Trophoblast cell (in vitro differentiated cells and primary cell): ENCODE measurements around the gene NAPB.

Source experiments
- DNase-seq, 2 donors: peaks; one replicate each; pipeline ENCODE4 v3.0.0-alpha.2; 2016
- H2AFZ ChIP-seq: 2 replicates; pipeline ENCODE4 v1.6.1; 2013; ENCODE audit warnings: low read length, moderate library complexity, mild to moderate bottlenecking; ENCODE audit not compliant: insufficient read depth, poor library complexity
- H2AK5ac ChIP-seq: 2 replicates; pipeline ENCODE4 v1.6.1; 2013; ENCODE audit warnings: mild to moderate bottlenecking, low read length
- H2BK120ac ChIP-seq: 2 replicates; pipeline ENCODE4 v1.6.1; 2013; ENCODE audit warnings: low read length, mild to moderate bottlenecking, moderate library complexity; ENCODE audit not compliant: insufficient read depth, poor library complexity
- H2BK12ac ChIP-seq: 2 replicates; pipeline ENCODE4 v1.6.1; 2013; ENCODE audit warnings: mild to moderate bottlenecking, low read length, moderate library complexity
- H2BK5ac ChIP-seq: 2 replicates; pipeline ENCODE4 v1.6.1; 2013; ENCODE audit warnings: low read length, low read depth, moderate library complexity, mild to moderate bottlenecking; ENCODE audit not compliant: poor library complexity
- H3K14ac ChIP-seq: 2 replicates; pipeline ENCODE4 v1.6.1; 2013; ENCODE audit warnings: mild to moderate bottlenecking, low read length
- H3K18ac ChIP-seq: 2 replicates; pipeline ENCODE4 v1.6.1; 2013; ENCODE audit warnings: mild to moderate bottlenecking, low read length
- H3K23ac ChIP-seq: 2 replicates; pipeline ENCODE4 v1.6.1; 2013; ENCODE audit warnings: low read length
- H3K27ac ChIP-seq: 2 replicates; pipeline ENCODE4 v1.5.1; 2013; ENCODE audit warnings: low read depth, mild to moderate bottlenecking, inconsistent platforms, low read length, moderate library complexity
- H3K27me3 ChIP-seq: 2 replicates; pipeline ENCODE4 v1.6.1; 2013; ENCODE audit warnings: inconsistent platforms, mild to moderate bottlenecking, low read length, moderate library complexity; ENCODE audit not compliant: insufficient read depth
- H3K36me3 ChIP-seq, 2 experiments: 1 replicate in 1 of 2; 2 replicates in 1 of 2; pipeline ENCODE4 v1.6.1; 2013; ENCODE audit warnings: low read length in 2 of 2, mild to moderate bottlenecking in 2 of 2, moderate library complexity in 1 of 2; ENCODE audit not compliant: insufficient read depth in 2 of 2, control insufficient read depth in 1 of 2
- H3K4ac ChIP-seq: 2 replicates; pipeline ENCODE4 v1.6.1; 2013; ENCODE audit warnings: low read depth, mild to moderate bottlenecking, low read length, moderate library complexity
- H3K4me1 ChIP-seq, 2 experiments: 1 replicate in 1 of 2; 2 replicates in 1 of 2; pipeline ENCODE4 v1.6.1; 2013; ENCODE audit warnings: low read length in 2 of 2, mild to moderate bottlenecking in 2 of 2, moderate library complexity in 1 of 2; ENCODE audit not compliant: insufficient read depth in 2 of 2, control insufficient read depth in 1 of 2
- H3K4me2 ChIP-seq: 2 replicates; pipeline ENCODE4 v1.6.1; 2013; ENCODE audit warnings: inconsistent platforms, mild to moderate bottlenecking, low read length, moderate library complexity
- H3K4me3 ChIP-seq: 2 replicates; pipeline ENCODE4 v1.5.1; 2013; ENCODE audit warnings: mild to moderate bottlenecking, low read depth, low read length, inconsistent platforms
- H3K79me1 ChIP-seq: one replicate; pipeline ENCODE4 v1.6.1; 2013; ENCODE audit warnings: low read length
- H3K79me2 ChIP-seq: 2 replicates; pipeline ENCODE4 v1.6.1; 2013; ENCODE audit warnings: low read length, mild to moderate bottlenecking; ENCODE audit not compliant: control insufficient read depth, insufficient read depth, poor library complexity
- H3K9ac ChIP-seq: 2 replicates; pipeline ENCODE4 v1.6.1; 2013; ENCODE audit warnings: mild to moderate bottlenecking, low read length
- H3K9me3 ChIP-seq: 2 replicates; pipeline ENCODE4 v1.6.1; 2013; ENCODE audit warnings: low read depth, mild to moderate bottlenecking, control low read depth, inconsistent platforms, low read length; ENCODE audit not compliant: insufficient read depth
- H4K12ac ChIP-seq: 2 replicates; pipeline ENCODE4 v1.6.1; 2013; ENCODE audit warnings: low read depth, mild to moderate bottlenecking, low read length, moderate library complexity
- H4K8ac ChIP-seq: 2 replicates; pipeline ENCODE4 v1.6.1; 2013; ENCODE audit warnings: low read depth, mild to moderate bottlenecking, low read length, moderate library complexity
- H4K91ac ChIP-seq: one replicate; pipeline ENCODE4 v1.6.1; 2013; ENCODE audit warnings: low read depth, mild to moderate bottlenecking, low read length, moderate library complexity
- WGBS: extraction: QIAGEN DNeasy Blood & Tissue Kit; methylation state at CpG from one replicate; pipeline ENCODE4 v1.1.7; 2013; ENCODE audit warnings: missing lambda C conversion rate; ENCODE audit not compliant: insufficient read length, insufficient coverage; ENCODE audit errors: extremely low coverage; 5-methylcytosine and 5-hydroxymethylcytosine counted together

The NAPB gene

DNA sequence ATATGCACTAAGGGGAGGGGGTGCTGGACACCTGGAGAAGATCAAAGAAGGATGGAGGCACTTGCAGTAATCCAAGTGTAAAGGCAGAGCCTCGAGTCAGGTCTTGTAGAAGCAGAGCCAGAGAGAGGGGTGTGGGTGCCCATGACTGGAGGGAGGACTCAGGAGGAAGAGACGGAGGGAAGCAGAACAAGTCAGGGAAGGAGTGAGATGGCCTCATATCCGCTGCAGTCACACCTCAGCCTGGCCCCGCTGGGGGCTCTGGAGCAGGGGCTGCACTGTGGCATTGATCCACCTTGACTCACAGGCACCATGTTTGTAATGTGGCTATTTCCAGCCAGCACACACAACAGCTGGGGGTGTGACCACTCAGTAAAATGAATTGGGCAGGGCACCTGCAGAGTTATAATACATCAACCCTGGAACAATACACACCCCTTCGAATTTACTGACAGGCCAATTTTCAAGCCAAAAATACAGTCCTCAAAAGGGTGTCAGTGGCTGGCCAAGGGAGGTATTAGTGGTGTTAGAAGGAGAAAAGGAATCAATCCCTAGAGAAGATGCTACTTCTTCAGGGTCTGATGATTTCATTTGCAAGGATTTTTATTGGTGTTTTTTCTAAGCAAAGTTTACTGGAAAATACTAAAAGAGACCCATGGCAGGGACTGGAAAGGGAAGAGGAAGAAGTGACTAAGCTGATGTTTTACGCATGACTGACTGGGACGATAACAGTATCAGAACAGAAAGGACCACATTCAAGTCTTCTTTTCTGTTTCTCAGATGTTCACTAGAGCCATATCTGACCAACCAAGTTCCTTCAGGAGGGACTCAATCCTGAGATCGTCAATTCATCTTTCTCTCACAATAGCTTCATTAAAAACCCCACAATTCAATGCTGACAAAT is 89.6 kb downstream of the NAPB start:
- H4K8ac ChIP-seq = no peak overlapping the region
- no peaks in the 10 kb centered on the region for H3K4me1 ChIP-seq
- no peak overlapping the region for H2AFZ ChIP-seq
- no peak overlapping the region for H2BK12ac ChIP-seq
- H3K14ac ChIP-seq = no peak overlapping the region
- WGBS = no CpG with 5 or more reads among the region's 8 CpGs
- H3K27me3 ChIP-seq = no peaks in the 10 kb centered on the region
- no peak overlapping the region for H4K12ac ChIP-seq
- H3K18ac ChIP-seq = no peak overlapping the region
- H2BK5ac ChIP-seq = no peak overlapping the region
- no peak overlapping the region for H4K91ac ChIP-seq
- H3K23ac ChIP-seq = no peak overlapping the region
- no peak for DNase-seq
- H3K9me3 ChIP-seq = peaks cover 4% of the 10 kb centered on the region
- H2AK5ac ChIP-seq = no peak overlapping the region
- H3K4me2 ChIP-seq = no peak overlapping the region
- no peak overlapping the region for H3K4me3 ChIP-seq
- H3K79me2 ChIP-seq = no peaks in the 10 kb centered on the region
- no peak overlapping the region for H3K9ac ChIP-seq
- no peaks in the 10 kb centered on the region for H3K79me1 ChIP-seq
- H3K27ac ChIP-seq = no peak overlapping the region
- no peaks in the 10 kb centered on the region for H3K36me3 ChIP-seq
- H3K4ac ChIP-seq = no peak overlapping the region
- H2BK120ac ChIP-seq = no peak overlapping the region

DNA sequence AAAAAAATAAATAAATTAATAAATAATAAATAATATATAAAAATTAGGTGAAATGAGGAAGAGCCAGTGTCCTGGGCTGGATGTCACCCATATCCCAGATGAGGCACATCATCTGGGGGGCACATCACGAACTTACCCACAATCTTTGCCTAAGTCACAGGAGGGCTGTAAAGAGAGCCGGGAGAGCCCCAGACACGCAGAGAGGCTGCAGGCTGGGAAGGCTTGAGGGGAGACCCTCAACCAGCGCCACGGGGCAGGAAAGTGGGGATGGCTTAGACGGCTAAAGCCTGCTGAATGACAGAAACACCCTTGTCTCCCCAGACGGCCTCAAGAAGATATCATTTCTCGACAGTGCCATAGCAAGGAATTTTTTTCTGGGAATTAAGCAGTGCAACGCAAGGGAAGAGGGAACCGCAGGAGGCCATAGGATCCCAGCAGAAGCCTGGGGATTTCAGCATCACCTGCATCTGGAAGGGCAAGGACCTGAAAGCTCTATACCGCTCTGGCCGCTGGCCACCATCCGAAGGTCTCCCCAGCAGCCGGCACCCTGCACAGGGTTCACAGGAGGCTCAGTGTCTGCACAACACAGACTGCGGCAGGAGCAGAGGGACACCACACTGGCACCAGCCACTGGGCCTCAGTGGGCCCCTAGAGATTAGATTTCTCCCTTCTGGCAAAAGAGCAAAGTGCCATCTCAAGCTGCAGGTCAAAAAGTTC is 93.5 kb downstream of the NAPB start:
- no peak overlapping the region for H3K14ac ChIP-seq

GRCh38 chr20:23326774-23327173 is 94.5 kb downstream of the NAPB start:
- Histone ChIP-seq H3K9me3 (peaks cover 4% of the 10 kb centered on the region), H2AK5ac (no peak overlapping the region), H2AFZ (no peak overlapping the region), H3K18ac (no peak overlapping the region), H3K23ac (no peak overlapping the region), H4K8ac (no peak overlapping the region), H4K12ac (no peak overlapping the region), H2BK5ac (no peak overlapping the region), H3K79me1 (no peaks in the 10 kb centered on the region), H3K4me2 (no peak overlapping the region), H3K14ac (no peak overlapping the region), H3K36me3 (no peaks in the 10 kb centered on the region), H3K79me2 (no peaks in the 10 kb centered on the region), H3K4me3 (no peak overlapping the region), H4K91ac (no peak overlapping the region), H3K27me3 (no peaks in the 10 kb centered on the region), H2BK12ac (no peak overlapping the region), H3K4me1 (no peaks in the 10 kb centered on the region), H2BK120ac (no peak overlapping the region), H3K4ac (no peak overlapping the region), H3K9ac (no peak overlapping the region), H3K27ac (no peak overlapping the region)
- no CpG with 5 or more reads among the region's 8 CpGs for WGBS
- no peak for DNase-seq

More for the DNA sequence above, 93.5 kb downstream of the NAPB start:
- H2AFZ ChIP-seq = no peak overlapping the region
- H4K91ac ChIP-seq = no peak overlapping the region
- no peak for DNase-seq
- no peaks in the 10 kb centered on the region for H3K27me3 ChIP-seq
- no peak overlapping the region for H2BK12ac ChIP-seq
- no peaks in the 10 kb centered on the region for H3K79me2 ChIP-seq
- no peak overlapping the region for H4K8ac ChIP-seq
- no peaks in the 10 kb centered on the region for H3K36me3 ChIP-seq
- H4K12ac ChIP-seq = no peak overlapping the region
- no peak overlapping the region for H3K9ac ChIP-seq
- peaks cover 4% of the 10 kb centered on the region for H3K9me3 ChIP-seq
- H2BK120ac ChIP-seq = no peak overlapping the region
- WGBS = no CpG with 5 or more reads among the region's 15 CpGs
- no peak overlapping the region for H3K27ac ChIP-seq
- no peaks in the 10 kb centered on the region for H3K79me1 ChIP-seq
- no peak overlapping the region for H3K4ac ChIP-seq
- no peaks in the 10 kb centered on the region for H3K4me1 ChIP-seq
- H3K18ac ChIP-seq = no peak overlapping the region
- H2BK5ac ChIP-seq = no peak overlapping the region
- no peak overlapping the region for H3K23ac ChIP-seq
- H2AK5ac ChIP-seq = no peak overlapping the region
- H3K4me3 ChIP-seq = no peak overlapping the region
- H3K4me2 ChIP-seq = no peak overlapping the region

DNA sequence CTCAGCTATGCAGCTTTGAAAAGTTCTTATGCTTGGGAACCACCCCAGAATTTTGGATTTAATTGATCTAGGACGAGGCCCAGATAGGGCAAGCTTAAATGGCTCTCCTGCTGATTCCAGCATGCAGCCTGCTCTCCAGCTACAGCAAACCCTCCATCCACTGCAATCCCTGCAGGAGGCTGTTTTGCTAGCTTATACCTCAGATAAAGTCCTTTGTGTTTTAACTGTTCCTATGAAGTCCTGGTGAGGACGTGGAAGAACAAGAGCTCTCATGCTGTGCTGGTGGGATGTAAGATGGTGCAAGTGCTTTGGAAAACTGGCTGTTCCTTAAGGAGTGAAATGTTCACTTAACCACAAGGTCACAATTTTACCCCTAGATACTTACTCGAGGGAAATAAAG is 96.2 kb downstream of the NAPB start:
- Histone ChIP-seq H4K12ac (no peak overlapping the region), H3K4me1 (no peaks in the 10 kb centered on the region), H3K23ac (no peak overlapping the region), H3K9ac (no peak overlapping the region), H2BK120ac (no peak overlapping the region), H3K4me3 (no peak overlapping the region), H2BK5ac (no peak overlapping the region), H3K4me2 (no peak overlapping the region), H3K36me3 (no peaks in the 10 kb centered on the region), H4K91ac (no peak overlapping the region), H3K79me2 (no peaks in the 10 kb centered on the region), H3K27ac (no peak overlapping the region), H4K8ac (no peak overlapping the region), H3K79me1 (no peaks in the 10 kb centered on the region), H3K14ac (no peak overlapping the region), H3K9me3 (peaks cover 11% of the 10 kb centered on the region), H2AFZ (no peak overlapping the region), H2BK12ac (no peak overlapping the region), H3K27me3 (no peaks in the 10 kb centered on the region), H3K4ac (no peak overlapping the region), H2AK5ac (no peak overlapping the region), H3K18ac (no peak overlapping the region)
- no peak for DNase-seq
- WGBS = no CpG with 5 or more reads among the region's 3 CpGs
